Stimulated activated CD4-positive, alpha-beta T cell treated with anti-CD3 and anti-CD28 coated beads, Interleukin-2, amount 100 ng/mL, for 48 hours (primary cell): ENCODE results near the gene NTM.
"Not testable (repeated sequence)": the region's sequence is repeated elsewhere in the genome, so short reads cannot be mapped to it uniquely, and the experiment has no call there.

Source experiments
- DNase-seq, 2 donors: peaks; one replicate each; pipeline ENCODE4 v3.0.0-alpha.2; 2020

Gene NTM

GRCh38 chr11:132307309-132308020 lies 937.0 kb downstream of the NTM start:
- no peak for DNase-seq

- no peak for DNase-seq
Measured at GRCh38 chr11:132310390-132311375, 940.3 kb downstream of the NTM start.

GRCh38 chr11:132311703-132312102 lies 941.3 kb downstream of the NTM start:
- DNase-seq: no peak

GRCh38 chr11:132312161-132312560 lies 941.7 kb downstream of the NTM start:
- DNase-seq: no peak

GRCh38 chr11:132312701-132313111 lies 942.3 kb downstream of the NTM start:
- no peak for DNase-seq

GRCh38 chr11:132314911-132315455 lies 944.6 kb downstream of the NTM start:
- no peak for DNase-seq

- DNase-seq: no peak
Measured at GRCh38 chr11:132315696-132316095, 945.3 kb downstream of the NTM start.

- DNase-seq: no peak
Measured at GRCh38 chr11:132318421-132319157, 948.2 kb downstream of the NTM start.

- not testable (repeated sequence) for DNase-seq
Measured at GRCh38 chr11:132319419-132319818, 949.0 kb downstream of the NTM start.

- DNase-seq: no peak
Measured at GRCh38 chr11:132330515-132330914, 960.1 kb downstream of the NTM start.

GRCh38 chr11:132332521-132332920 lies 962.1 kb downstream of the NTM start:
- DNase-seq: no peak

GRCh38 chr11:132334769-132335280 lies 964.4 kb downstream of the NTM start:
- DNase-seq: no peak

GRCh38 chr11:132335311-132335710 lies 964.9 kb downstream of the NTM start:
- no peak for DNase-seq

- no peak for DNase-seq
Measured at GRCh38 chr11:132336781-132337535, 966.5 kb downstream of the NTM start.

GRCh38 chr11:132337819-132338416 lies 967.5 kb downstream of the NTM start:
- no peak for DNase-seq

GRCh38 chr11:132342408-132342807 lies 972.0 kb downstream of the NTM start:
- DNase-seq: no peak

- DNase-seq: no peak
Measured at GRCh38 chr11:132343445-132344175, 973.2 kb downstream of the NTM start.

- DNase-seq: no peak
Measured at GRCh38 chr11:132346558-132347148, 976.2 kb downstream of the NTM start.

GRCh38 chr11:132347156-132348090 lies 977.0 kb downstream of the NTM start:
- no peak for DNase-seq
